ENCODE data around the gene ATG13. TPM values are rescaled to one million over a fixed set of nuclear protein-coding genes. Genes with fewer than 3 reads are reported as not detected.
"Not testable (repeated sequence)": the region's sequence is repeated elsewhere in the genome, so short reads cannot be mapped to it uniquely, and the experiment has no call there.

Gene ATG13
- polyA plus RNA-seq, 3 donors: 28.9 to 63.3 (median 36.4) TPM

GRCh38 chr11:46668480-46669085, 51.2 kb downstream of the ATG13 start:
- 91 to 94% (median 92%) methylated on average over 12 of the region's 12 CpGs for WGBS, 3 donors
- H3K27ac ChIP-seq (ENCODE audit: low read depth, low read length): no peak overlapping the region

DNA sequence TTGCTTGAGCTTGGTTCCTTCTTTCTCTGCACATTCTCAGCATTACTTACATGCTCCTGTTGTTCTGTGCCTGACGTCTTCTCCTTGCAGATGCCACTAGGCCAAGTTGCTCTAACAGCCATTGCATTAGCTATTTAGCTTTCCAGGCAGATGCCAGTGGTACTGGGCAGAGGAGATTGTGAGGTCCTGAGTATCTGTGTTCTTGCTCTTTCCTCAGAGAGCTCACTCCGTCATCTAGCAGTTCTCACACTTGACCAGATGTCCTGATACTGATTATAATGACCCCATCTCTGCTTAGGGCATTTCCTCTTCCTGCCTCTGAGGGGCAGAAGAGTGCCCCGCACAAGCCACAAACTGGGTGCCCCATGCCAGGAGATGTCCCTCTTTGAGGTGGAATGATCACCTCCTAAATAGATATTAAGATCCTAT, 52.4 kb downstream of the ATG13 start:
- 59 to 76% (median 61%) methylated on average over 3 of the region's 3 CpGs for WGBS, 3 donors
- H3K27ac ChIP-seq (ENCODE audit: low read depth, low read length): no peak overlapping the region

- 74 to 96% (median 77%) methylated on average over 3 of the region's 3 CpGs for WGBS, 3 donors
- H3K27ac ChIP-seq (ENCODE audit: low read depth, low read length): not testable (repeated sequence)
These were observed 53.2 kb downstream of the ATG13 start for GRCh38 chr11:46670521-46670920.

DNA sequence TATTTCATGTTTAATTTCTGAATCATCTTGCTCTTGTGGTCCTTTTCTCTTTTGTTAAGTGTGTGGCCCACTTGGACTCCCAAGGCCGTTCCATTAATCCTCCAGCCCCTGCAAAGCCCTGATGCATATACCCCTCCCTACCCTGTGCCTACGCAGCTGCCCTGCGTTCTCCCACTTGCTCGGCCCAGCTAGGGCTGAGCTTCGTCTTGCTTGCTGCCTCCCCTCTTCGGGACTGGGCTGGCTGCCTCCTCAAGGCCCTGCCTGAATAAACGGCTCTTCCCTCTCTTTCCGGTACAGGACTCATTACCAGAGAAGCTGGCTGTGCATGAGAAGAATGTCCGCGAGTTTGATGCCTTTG, 54.6 kb downstream of the ATG13 start:
- WGBS, 3 donors: 88 to 91% (median 89%) methylated on average over 10 of the region's 10 CpGs
- H3K27ac ChIP-seq (ENCODE audit: low read depth, low read length): no peak overlapping the region

DNA sequence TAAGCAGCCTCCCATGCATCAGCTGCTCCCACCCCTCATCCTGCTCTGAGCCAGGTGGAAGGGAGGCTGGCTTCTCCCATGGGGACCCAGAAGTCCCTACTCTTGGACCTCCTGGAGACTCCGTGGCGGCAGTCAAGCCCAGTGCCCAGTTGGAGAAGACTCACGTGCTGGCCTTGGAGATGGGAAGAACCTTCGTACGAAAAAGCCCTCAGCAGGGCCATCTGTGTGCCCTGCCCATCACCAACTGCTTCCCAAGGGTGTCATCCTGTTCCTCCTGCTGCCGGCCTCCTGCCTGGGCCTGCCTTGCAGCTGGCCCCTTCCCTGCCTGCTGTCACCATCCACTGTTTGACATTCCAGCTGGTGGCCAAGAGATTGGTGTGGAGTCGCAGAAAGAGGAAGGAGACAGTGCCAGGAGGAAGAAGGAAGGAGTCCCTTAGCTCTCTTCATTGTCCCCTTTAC, 55.1 kb downstream of the ATG13 start:
- no peak overlapping the region for H3K27ac ChIP-seq (ENCODE audit: low read depth, low read length)
- WGBS, 3 donors: 70 to 81% (median 73%) methylated on average over 6 of the region's 7 CpGs

DNA sequence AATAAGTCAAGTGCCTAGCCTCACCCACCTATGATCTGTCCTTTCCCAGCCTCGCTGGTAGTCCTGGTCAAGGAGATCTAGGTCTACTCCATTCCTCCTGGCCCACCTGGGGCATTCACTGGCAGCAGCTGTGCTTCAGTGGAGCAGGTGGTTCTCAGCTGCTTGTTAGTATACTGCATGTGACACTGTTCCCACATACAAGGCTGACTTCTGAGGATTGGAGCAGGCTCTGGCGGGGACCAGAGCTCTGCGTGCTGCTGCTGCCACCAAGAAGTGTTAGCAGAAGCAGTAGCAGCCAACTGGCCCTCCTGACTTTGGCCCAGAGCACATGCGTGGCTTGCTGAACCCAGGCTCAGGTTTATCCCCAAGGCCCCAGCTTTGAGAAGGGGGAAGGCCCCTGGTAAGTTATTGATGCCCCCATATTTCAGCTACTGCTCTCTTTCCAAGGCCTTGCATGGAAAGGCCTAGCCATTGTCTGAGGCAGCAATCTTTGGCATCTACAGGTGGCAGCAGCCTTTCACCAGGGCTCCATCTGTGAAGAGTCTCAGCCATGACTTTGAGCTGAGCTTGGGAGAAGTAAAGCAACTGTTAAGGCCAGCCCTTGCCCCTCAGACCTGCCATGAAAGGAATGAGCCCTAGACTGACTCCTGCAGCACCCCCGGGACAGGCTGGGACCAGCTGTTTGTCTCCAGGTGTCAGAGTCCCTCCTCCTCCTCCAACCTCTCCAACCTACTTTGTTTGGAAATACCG, 56.5 kb downstream of the ATG13 start:
- no peak overlapping the region for H3K27ac ChIP-seq (ENCODE audit: low read depth, low read length)
- WGBS, 3 donors: 42 to 90% (median 89%) methylated on average over 6 of the region's 6 CpGs

GRCh38 chr11:46674463-46675287, 57.3 kb downstream of the ATG13 start:
- H3K27ac ChIP-seq (ENCODE audit: low read depth, low read length): no peak overlapping the region
- 36 to 47% (median 38%) methylated on average over 12 of the region's 12 CpGs for WGBS, 3 donors

- H3K27ac ChIP-seq (ENCODE audit: low read depth, low read length): no peak overlapping the region
- WGBS, 3 donors: 19 to 39% (median 31%) methylated on average over 4 of the region's 4 CpGs
These were observed 58.0 kb downstream of the ATG13 start for GRCh38 chr11:46675288-46675851.

DNA sequence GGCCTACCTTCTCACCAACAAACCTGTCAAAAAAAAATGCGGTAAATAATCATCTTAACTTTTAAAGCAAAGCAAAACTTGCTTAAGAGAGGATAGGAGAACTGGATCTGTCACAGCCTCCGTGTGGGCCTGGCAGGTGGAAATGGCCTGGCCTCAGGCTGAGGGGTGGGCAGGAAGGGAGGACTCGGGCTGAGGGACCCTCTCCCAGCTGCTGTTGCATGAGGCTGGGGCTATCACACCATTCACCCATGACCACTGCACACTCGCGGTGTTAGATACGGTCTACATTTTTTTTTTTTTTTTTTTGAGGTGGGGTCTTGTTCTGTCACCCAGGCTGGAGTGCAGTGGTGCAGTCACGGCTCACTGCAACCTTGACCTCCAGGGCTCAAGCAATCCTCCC, 58.6 kb downstream of the ATG13 start:
- no peak overlapping the region for H3K27ac ChIP-seq (ENCODE audit: low read depth, low read length)
- WGBS, 3 donors: 65 to 87% (median 86%) methylated on average over 7 of the region's 7 CpGs

DNA sequence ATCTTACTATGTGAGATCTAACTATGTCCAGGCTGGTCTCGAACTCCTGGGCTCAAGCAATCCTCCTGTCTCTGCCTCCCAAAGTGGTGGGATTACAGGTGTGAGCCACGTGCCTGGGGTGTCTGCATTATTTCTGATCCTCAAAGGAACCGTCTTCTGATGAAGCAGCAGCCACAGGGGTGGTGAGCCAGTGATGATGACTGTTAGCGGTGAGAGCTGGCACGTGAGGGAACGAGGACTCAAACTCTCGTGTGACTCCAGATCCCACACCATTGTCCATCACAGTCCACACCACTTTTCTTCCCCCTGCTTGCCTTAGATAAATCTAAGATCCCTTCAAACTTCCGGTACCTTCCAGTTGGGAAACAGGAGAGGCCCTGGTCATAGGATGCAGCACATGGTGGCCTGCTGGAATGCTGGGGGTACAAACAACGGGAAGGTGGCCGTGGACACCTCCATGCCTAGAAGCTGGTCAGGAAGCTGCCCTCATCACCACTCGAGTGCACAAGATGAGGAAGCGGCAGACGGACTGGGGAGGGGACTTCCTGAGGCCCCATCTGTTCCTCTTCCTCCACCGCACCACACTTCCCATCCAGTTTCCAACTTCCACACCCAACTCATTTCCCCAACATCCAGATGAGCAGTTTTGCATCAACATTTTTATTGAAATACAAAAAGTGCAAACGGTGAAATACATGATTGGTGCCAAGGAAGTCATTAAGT, 59.2 kb downstream of the ATG13 start:
- H3K27ac ChIP-seq (ENCODE audit: low read depth, low read length): peak overlapping the region; percentile 19
- WGBS, 3 donors: 55 to 84% (median 59%) methylated on average over 15 of the region's 15 CpGs

- 72 to 95% (median 81%) methylated on average over 8 of the region's 8 CpGs for WGBS, 3 donors
- peak overlapping the region; percentile 28 for H3K27ac ChIP-seq (ENCODE audit: low read depth, low read length)
These were observed 59.8 kb downstream of the ATG13 start for GRCh38 chr11:46677169-46677568.

GRCh38 chr11:46677991-46678740, 60.8 kb downstream of the ATG13 start:
- H3K27ac ChIP-seq (ENCODE audit: low read depth, low read length): no peak overlapping the region
- 73 to 88% (median 88%) methylated on average over 10 of the region's 10 CpGs for WGBS, 3 donors

GRCh38 chr11:46678741-46679130, 61.4 kb downstream of the ATG13 start:
- no peak overlapping the region for H3K27ac ChIP-seq (ENCODE audit: low read depth, low read length)
- WGBS, 3 donors: 84 to 93% (median 93%) methylated on average over 9 of the region's 9 CpGs

DNA sequence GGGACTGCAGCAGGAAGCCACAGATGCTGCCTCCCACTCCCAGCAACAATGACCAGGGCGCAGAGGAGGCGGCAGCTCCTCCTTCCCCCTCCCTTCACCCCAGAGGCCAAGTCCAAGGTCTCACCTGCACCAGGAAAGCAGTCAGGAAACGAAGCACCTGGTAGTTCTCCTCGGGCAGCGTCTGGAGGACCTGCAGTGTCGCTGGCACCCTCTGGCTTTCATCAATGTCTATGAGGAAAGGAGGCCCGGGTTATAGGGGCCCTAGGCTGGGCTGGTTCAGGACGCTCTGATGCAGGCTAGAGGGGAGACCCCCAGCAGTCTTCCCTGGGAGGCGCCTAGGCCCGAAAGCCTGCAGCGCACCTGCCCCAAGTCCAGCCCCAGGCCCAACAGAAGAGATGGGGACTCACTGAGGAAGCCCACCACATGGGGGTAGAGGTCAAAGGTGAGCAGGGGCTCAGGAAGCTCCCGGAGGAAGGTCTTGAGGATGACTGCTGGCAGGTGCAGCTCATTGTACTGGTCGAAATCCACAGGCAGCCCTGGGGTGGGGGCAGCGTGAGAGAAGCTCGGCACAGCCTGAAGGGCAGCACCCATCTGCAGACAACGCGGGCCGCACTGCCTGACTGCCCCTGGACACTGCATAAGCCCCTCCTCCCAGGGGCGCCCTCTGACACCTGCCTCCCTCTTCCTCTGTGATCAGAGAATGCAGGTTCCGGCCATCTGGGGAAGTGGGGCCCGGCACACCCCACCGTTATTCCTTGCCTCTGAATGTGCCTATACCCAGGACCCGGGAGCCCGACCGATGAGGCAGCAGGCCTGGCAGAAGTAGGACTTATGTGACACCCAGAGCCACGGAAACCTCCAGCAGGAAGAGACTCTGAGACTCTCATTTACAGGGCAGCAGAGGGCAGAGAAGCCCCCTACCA, 62.1 kb downstream of the ATG13 start:
- whole genome bisulfite sequencing, 3 donors: 58 to 93% (median 91%) methylated on average over 24 to 26 of the region's 26 CpGs
- no peak overlapping the region for H3K27ac ChIP-seq (ENCODE audit: low read depth, low read length)

DNA sequence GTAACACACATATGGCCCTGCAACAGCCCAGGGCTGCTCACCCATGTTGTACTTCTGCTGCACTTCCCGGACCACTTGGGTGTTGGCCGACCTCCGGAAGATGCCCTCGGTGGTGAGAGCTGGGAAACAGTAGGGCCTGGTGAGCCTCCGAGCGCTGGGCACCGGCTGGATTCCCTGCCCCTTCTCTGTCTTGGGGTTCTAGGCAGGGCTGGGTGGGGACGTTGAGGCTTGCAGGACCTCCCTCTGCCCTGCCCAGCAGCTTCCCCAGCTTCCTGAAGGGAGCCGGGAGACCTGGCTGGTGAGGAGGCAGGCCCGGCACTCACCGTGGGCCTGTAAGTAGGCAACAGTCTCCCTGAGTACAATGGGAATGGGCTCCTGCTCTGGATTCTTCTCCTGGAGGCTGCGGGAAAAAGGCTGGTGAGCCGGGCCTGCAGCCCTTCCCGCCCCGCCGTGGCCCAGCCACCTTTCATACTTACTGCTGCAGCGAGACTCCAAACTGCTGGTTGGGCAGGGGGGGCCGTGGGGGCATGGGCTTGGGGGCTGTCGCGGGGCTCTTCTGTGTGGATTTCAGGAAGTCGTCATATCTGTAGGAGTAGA, 62.9 kb downstream of the ATG13 start:
- 84 to 90% (median 88%) methylated on average over 20 to 21 of the region's 21 CpGs for WGBS, 3 donors
- H3K27ac ChIP-seq (ENCODE audit: low read depth, low read length): no peak overlapping the region

- H3K27ac ChIP-seq (ENCODE audit: low read depth, low read length): no peak overlapping the region
- WGBS, 3 donors: 92 to 95% (median 93%) methylated on average over 22 of the region's 22 CpGs
These were observed 63.5 kb downstream of the ATG13 start for GRCh38 chr11:46680815-46681214.
